MM.1S (cell line): ENCODE results near the gene AADAT.

Experiments
- DNase-seq: peaks from one replicate; pipeline ENCODE4 v3.0.0-alpha.2; 2015
- H2AFZ ChIP-seq: fragments of 300-600 bp; sonication (generic); 2 replicates; pipeline ENCODE4 v1.6.0; 2016; ENCODE audit warnings: antibody characterized with exemption, low read length
- H3F3A ChIP-seq: fragments of 300-600 bp; sonication (generic); 2 replicates; pipeline ENCODE4 v1.6.1; 2016; ENCODE audit warnings: mild to moderate bottlenecking, antibody characterized with exemption, low read length, moderate library complexity, mixed read lengths; ENCODE audit not compliant: insufficient read depth
- H3K27ac ChIP-seq: fragments of 300-600 bp; sonication (generic); 2 replicates; pipeline ENCODE4 v1.5.1; 2016; ENCODE audit warnings: mild to moderate bottlenecking, low read length
- H3K27me3 ChIP-seq: fragments of 300-600 bp; sonication (generic); replicated peaks from 2 replicates; pipeline ENCODE4 v1.6.0; 2016; ENCODE audit warnings: low read length; ENCODE audit not compliant: insufficient read depth
- H3K36me3 ChIP-seq: fragments of 300-600 bp; sonication (generic); replicated peaks from 2 replicates; pipeline ENCODE4 v1.6.1; 2016; ENCODE audit warnings: mild to moderate bottlenecking, low read length, mixed read lengths; ENCODE audit not compliant: insufficient read depth
- H3K4me1 ChIP-seq: fragments of 300-600 bp; sonication (generic); 2 replicates; pipeline ENCODE4 v1.6.1; 2016; ENCODE audit warnings: low read length, mixed read lengths
- H3K4me2 ChIP-seq: fragments of 300-600 bp; sonication (generic); 2 replicates; pipeline ENCODE4 v1.6.0; 2016; ENCODE audit warnings: low read depth, low read length
- H3K4me3 ChIP-seq: fragments of 300-600 bp; sonication (generic); 2 replicates; pipeline ENCODE4 v1.5.1; 2016; ENCODE audit warnings: low read length, mixed read lengths
- H3K79me2 ChIP-seq: fragments of 300-600 bp; sonication (generic); 2 replicates; pipeline ENCODE4 v1.6.1; 2016; ENCODE audit warnings: mixed run types, low read length, mixed read lengths
- H3K9ac ChIP-seq: fragments of 300-600 bp; sonication (generic); 2 replicates; pipeline ENCODE4 v1.6.1; 2016; ENCODE audit warnings: low read length, mixed read lengths
- H3K9me2 ChIP-seq: fragments of 300-600 bp; sonication (generic); replicated peaks from 2 replicates; pipeline ENCODE4 v1.6.1; 2016; ENCODE audit warnings: mild to moderate bottlenecking, low read length, mixed read lengths; ENCODE audit not compliant: insufficient read depth
- H3K9me3 ChIP-seq: fragments of 300-600 bp; sonication (generic); replicated peaks from 2 replicates; pipeline ENCODE4 v1.6.1; 2016; ENCODE audit warnings: mild to moderate bottlenecking, low read length, mixed read lengths; ENCODE audit not compliant: insufficient read depth
- H4K20me1 ChIP-seq: fragments of 300-600 bp; sonication (generic); 2 replicates; pipeline ENCODE4 v1.6.1; 2016; ENCODE audit warnings: mild to moderate bottlenecking, low read length, moderate library complexity, mixed read lengths; ENCODE audit not compliant: insufficient read depth
- CTCF ChIP-seq: fragments of 300-600 bp; sonication (generic); IDR thresholded peaks from 2 replicates; pipeline ENCODE4 v1.5.1; 2016; ENCODE audit warnings: antibody characterized with exemption, low read length, mixed read lengths
- EZH2 ChIP-seq: fragments of 300-600 bp; sonication (generic); optimal IDR thresholded peaks from 2 replicates; pipeline ENCODE3; 2017; ENCODE audit warnings: low read depth, mild to moderate bottlenecking, antibody characterized with exemption, low read length, mixed read lengths
- EZH2phosphoT487 ChIP-seq: fragments of 300-600 bp; sonication (generic); IDR thresholded peaks from 2 replicates; pipeline ENCODE4 v1.6.1; 2018; ENCODE audit warnings: antibody characterized with exemption, low read length

AADAT gene

DNA sequence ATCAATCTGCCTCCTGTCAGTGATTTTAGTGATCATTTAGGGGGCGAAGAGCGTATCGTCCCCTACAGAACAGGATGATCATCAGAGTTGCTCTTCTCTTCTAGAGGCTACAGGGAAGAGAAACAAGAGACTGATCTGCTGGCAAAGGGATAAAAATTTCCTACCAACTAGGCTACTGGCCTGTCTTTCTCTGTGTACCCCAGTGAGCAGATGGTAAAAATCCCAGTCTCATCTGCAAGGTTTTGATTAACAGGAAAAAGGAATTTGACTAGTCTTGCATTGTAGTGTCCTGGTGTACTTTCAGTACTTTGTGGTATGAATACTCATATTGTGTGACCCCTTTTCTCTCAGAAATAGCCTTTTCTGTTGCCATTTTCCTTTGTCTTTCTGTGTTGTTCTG, 21.8 kb upstream of the AADAT start:
- no peak overlapping the region for H3K27ac ChIP-seq
- H3K4me2 ChIP-seq: no peak overlapping the region
- no peak for DNase-seq
- H3F3A ChIP-seq: no peaks in the 10 kb centered on the region
- TF ChIP-seq EZH2 (no peak), CTCF (no peak), EZH2phosphoT487 (no peak)
- no peaks in the 10 kb centered on the region for H3K79me2 ChIP-seq
- H3K9ac ChIP-seq: no peak overlapping the region
- H3K4me1 ChIP-seq: no peaks in the 10 kb centered on the region
- H3K4me3 ChIP-seq: no peak overlapping the region
- H3K36me3 ChIP-seq: no peaks in the 10 kb centered on the region
- no peaks in the 10 kb centered on the region for H3K9me3 ChIP-seq
- no peaks in the 10 kb centered on the region for H4K20me1 ChIP-seq
- H2AFZ ChIP-seq: no peak overlapping the region
- H3K27me3 ChIP-seq: no peaks in the 10 kb centered on the region
- no peaks in the 10 kb centered on the region for H3K9me2 ChIP-seq

GRCh38 chr4:170111085-170111484, 21.3 kb upstream of the AADAT start:
- Histone ChIP-seq H3K9ac (no peak overlapping the region), H2AFZ (no peak overlapping the region), H3K4me1 (no peaks in the 10 kb centered on the region), H3K9me2 (no peaks in the 10 kb centered on the region), H3K9me3 (no peaks in the 10 kb centered on the region), H3F3A (no peaks in the 10 kb centered on the region), H3K27me3 (no peaks in the 10 kb centered on the region), H3K36me3 (no peaks in the 10 kb centered on the region), H3K79me2 (no peaks in the 10 kb centered on the region), H3K4me3 (no peak overlapping the region), H3K4me2 (no peak overlapping the region), H3K27ac (no peak overlapping the region), H4K20me1 (no peaks in the 10 kb centered on the region)
- no peak for TF ChIP-seq EZH2phosphoT487
- no peak for TF ChIP-seq EZH2
- TF ChIP-seq CTCF: no peak
- no peak for DNase-seq

GRCh38 chr4:170110285-170110672, 20.5 kb upstream of the AADAT start:
- H2AFZ ChIP-seq: no peak overlapping the region
- no peaks in the 10 kb centered on the region for H3K79me2 ChIP-seq
- H3K4me3 ChIP-seq: no peak overlapping the region
- H3K4me1 ChIP-seq: no peaks in the 10 kb centered on the region
- H3K36me3 ChIP-seq: no peaks in the 10 kb centered on the region
- H3F3A ChIP-seq: no peaks in the 10 kb centered on the region
- no peaks in the 10 kb centered on the region for H3K9me3 ChIP-seq
- H3K9ac ChIP-seq: no peak overlapping the region
- no peak overlapping the region for H3K4me2 ChIP-seq
- no peak for DNase-seq
- TF ChIP-seq EZH2 (no peak), CTCF (no peak), EZH2phosphoT487 (no peak)
- no peaks in the 10 kb centered on the region for H3K27me3 ChIP-seq
- no peak overlapping the region for H3K27ac ChIP-seq
- no peaks in the 10 kb centered on the region for H4K20me1 ChIP-seq
- no peaks in the 10 kb centered on the region for H3K9me2 ChIP-seq
